Activated B cell treated with CpG ODN at 0.5 μM for 24 hours (primary cell): ENCODE data around the gene SLC36A4. TPM values are rescaled to one million over a fixed set of nuclear protein-coding genes. Genes with fewer than 3 reads are reported as not detected.
"Not testable (repeated sequence)": the region's sequence is repeated elsewhere in the genome, so short reads cannot be mapped to it uniquely, and the experiment has no call there.

Experiments used
- ATAC-seq: fragments of 200-7000 bp; cut with Tn5 transposase; one replicate; pipeline ENCODE4 v1.10.0; 2021; ENCODE audit warnings: low read depth, mild to moderate bottlenecking, moderate library complexity
- CTCF ChIA-PET: fragments of 350-600 bp; sonication (Branson Sonifier 250); formaldehyde crosslinking; loops from one replicate; lab custom pipeline; 2021; ENCODE audit warnings: antibody characterized with exemption; lab: Charles Lee
- POLR2A ChIA-PET: fragments of 350-600 bp; sonication (Branson Sonifier 250); formaldehyde crosslinking; loops from one replicate; lab custom pipeline; 2021; ENCODE audit warnings: antibody characterized with exemption; lab: Charles Lee
- DNase-seq: peaks from one replicate; pipeline ENCODE4 v3.0.0; 2022
- H3K27ac Mint-ChIP-seq: one replicate; pipeline ENCODE4 v1.8.0; 2020; ENCODE audit warnings: mixed read lengths
- H3K27me3 Mint-ChIP-seq: one replicate; pipeline ENCODE4 v1.8.0; 2021; ENCODE audit warnings: mixed read lengths
- H3K36me3 Mint-ChIP-seq: one replicate; pipeline ENCODE4 v1.8.0; 2021; ENCODE audit warnings: low read depth, mixed read lengths
- H3K4me1 Mint-ChIP-seq: one replicate; pipeline ENCODE4 v1.8.0; 2021; ENCODE audit warnings: mixed read lengths
- H3K4me3 Mint-ChIP-seq: one replicate; pipeline ENCODE4 v1.8.0; 2020; ENCODE audit warnings: mild to moderate bottlenecking, mixed read lengths
- H3K9me3 Mint-ChIP-seq: one replicate; pipeline ENCODE4 v1.8.0; 2020; ENCODE audit warnings: mixed read lengths
- intact Hi-C: fragments of 100-400 bp; cut with micrococcal nuclease; formaldehyde crosslinking; loops from one replicate; pipeline ENCODE4 v1.15.1; 2024
- total RNA-seq: library from RNA; stranded (reverse); gene quantifications from 2 replicates; pipeline ENCODE4 v1.2.3, GENCODE V29; 2022
- TF ChIP-seq, protein P1 (sequence below): fragments of 200-600 bp; IDR thresholded peaks from one replicate; pipeline ENCODE4 v1.8.0; 2022; ENCODE audit warnings: antibody characterized with exemption, mild to moderate bottlenecking

SLC36A4 gene
- total RNA-seq, 1 donor from 2014 or later: 17.0 TPM

DNA sequence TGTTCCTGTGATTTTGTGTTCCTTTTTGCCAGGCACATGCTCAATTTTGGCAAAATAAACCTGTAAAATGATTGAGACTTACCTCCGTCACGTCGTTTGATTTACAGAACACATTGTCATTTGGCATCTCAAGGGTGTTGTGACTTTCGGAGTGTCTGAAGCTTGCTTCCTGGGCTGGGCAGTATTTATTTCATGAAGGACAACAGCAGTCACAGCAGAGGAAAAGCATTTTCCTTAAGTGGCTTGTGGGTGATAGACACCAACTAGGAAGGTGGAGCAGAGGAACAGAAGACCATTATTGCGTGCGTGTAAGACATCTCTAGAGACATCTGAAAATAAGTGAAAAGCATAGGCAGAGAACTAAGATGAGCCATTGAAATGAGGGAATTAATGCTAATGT, 80.2 kb downstream of the SLC36A4 start:
- ChIA-PET POLR2A (no interaction called here), CTCF (no interaction called here)
- no peak overlapping the region for H3K27ac Mint-ChIP-seq
- no peaks in the 10 kb centered on the region for H3K9me3 Mint-ChIP-seq
- TF ChIP-seq, protein P1, sequence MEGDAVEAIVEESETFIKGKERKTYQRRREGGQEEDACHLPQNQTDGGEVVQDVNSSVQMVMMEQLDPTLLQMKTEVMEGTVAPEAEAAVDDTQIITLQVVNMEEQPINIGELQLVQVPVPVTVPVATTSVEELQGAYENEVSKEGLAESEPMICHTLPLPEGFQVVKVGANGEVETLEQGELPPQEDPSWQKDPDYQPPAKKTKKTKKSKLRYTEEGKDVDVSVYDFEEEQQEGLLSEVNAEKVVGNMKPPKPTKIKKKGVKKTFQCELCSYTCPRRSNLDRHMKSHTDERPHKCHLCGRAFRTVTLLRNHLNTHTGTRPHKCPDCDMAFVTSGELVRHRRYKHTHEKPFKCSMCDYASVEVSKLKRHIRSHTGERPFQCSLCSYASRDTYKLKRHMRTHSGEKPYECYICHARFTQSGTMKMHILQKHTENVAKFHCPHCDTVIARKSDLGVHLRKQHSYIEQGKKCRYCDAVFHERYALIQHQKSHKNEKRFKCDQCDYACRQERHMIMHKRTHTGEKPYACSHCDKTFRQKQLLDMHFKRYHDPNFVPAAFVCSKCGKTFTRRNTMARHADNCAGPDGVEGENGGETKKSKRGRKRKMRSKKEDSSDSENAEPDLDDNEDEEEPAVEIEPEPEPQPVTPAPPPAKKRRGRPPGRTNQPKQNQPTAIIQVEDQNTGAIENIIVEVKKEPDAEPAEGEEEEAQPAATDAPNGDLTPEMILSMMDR: no peak
- ATAC-seq (no peak), DNase-seq (no peak)
- intact Hi-C loops: no loop called here
- H3K4me1 Mint-ChIP-seq: no peaks in the 10 kb centered on the region
- H3K36me3 Mint-ChIP-seq: no peaks in the 10 kb centered on the region
- peaks cover 19% of the 10 kb centered on the region for H3K27me3 Mint-ChIP-seq
- H3K4me3 Mint-ChIP-seq: no peak overlapping the region

DNA sequence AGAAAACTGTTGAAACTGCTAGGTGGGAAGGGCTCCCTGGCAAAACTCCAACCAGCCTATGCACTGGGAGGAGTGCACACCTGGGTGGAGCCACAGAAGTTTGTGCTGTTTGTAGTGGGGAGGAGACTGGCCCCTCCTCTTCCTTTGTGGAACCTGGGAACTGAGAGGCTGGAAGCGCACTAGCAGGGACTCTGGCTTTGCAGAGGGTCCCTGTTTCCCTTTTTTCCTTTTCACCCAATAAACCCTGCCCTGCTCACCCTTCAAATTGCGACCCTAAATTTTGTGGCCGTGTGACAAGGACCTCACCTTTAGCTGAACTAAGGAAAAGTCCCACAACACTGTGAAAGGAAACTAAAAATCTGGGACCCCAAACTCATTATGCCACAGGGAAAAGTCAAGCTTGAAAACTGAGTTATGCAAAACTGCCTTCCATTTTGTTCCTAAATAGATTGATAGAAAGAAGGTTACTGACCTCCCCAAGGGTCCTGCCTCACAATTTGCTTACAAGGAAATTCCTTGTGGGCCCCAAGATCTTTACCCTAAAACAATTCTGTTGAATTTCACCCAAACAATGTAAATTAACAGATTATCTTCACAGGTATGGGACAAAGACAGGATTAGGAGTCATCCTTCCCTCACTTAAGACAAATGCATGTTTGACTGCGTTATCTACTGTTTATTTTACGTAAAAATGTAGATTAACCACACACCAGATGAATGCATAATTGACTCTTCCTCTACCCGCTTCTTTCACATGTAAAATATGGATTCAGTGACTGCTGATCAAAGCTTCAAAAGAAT, 81.0 kb downstream of the SLC36A4 start:
- H3K4me1 Mint-ChIP-seq: no peaks in the 10 kb centered on the region

DNA sequence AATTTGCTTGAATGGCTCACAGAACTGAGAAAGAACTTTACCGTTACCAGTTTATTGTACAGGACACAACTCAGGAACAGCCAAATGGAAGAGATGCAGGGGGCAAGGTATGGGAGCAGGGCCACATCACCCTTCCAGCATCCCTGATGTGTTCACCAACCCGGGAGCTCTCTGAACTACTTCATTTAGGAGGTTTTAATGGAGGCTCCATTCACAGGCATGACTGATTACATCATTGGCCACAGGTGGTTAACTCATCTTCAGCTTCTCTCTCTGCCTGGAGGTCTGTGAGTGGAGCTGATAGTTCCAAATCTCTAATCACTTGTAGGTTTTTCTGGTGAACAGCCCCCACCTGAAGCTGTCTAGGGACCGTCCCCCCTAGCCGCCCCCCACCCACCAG, 83.5 kb downstream of the SLC36A4 start:
- ChIA-PET POLR2A (no interaction called here), CTCF (no interaction called here)
- peaks cover 16% of the 10 kb centered on the region for H3K27me3 Mint-ChIP-seq
- no peaks in the 10 kb centered on the region for H3K4me1 Mint-ChIP-seq
- intact Hi-C loops: no loop called here
- H3K4me3 Mint-ChIP-seq: no peak overlapping the region
- no peaks in the 10 kb centered on the region for H3K9me3 Mint-ChIP-seq
- TF ChIP-seq, protein P1: no peak
- H3K27ac Mint-ChIP-seq: no peak overlapping the region
- H3K36me3 Mint-ChIP-seq: no peaks in the 10 kb centered on the region
- ATAC-seq (no peak), DNase-seq (no peak)

More for the DNA sequence above, 81.0 kb downstream of the SLC36A4 start:
- intact Hi-C loops: no loop called here
- H3K9me3 Mint-ChIP-seq: no peaks in the 10 kb centered on the region
- POLR2A ChIA-PET: no interaction called here
- CTCF ChIA-PET: no interaction called here
- TF ChIP-seq, protein P1: no peak
- no peak for DNase-seq
- H3K27ac Mint-ChIP-seq: no peak overlapping the region
- ATAC-seq: no peak
- no peaks in the 10 kb centered on the region for H3K36me3 Mint-ChIP-seq
- peaks cover 22% of the 10 kb centered on the region for H3K27me3 Mint-ChIP-seq
- H3K4me3 Mint-ChIP-seq: no peak overlapping the region

DNA sequence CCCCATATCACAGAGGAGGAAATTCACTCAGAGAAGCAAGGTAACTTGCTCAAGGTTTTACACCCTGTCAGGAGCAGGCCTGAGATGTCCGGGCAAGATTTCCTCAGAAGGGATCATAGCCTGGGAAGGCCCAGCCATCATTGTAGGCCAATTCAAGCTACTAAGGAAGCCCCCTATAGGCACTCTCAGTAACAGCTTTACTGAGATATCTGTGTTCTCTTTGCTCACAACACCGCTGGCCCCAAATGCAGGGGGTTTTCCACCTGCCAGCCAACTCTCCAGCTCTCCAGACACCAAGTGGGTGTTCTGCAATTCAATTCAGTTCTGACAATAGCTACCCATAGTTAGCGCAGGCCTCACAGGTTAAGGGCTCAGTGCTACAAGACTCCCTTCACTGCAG, 84.0 kb downstream of the SLC36A4 start:
- no peaks in the 10 kb centered on the region for H3K9me3 Mint-ChIP-seq
- ChIA-PET POLR2A (no interaction called here), CTCF (no interaction called here)
- no peak overlapping the region for H3K4me3 Mint-ChIP-seq
- H3K27me3 Mint-ChIP-seq: peaks cover 12% of the 10 kb centered on the region
- TF ChIP-seq, protein P1: no peak
- intact Hi-C loops: no loop called here
- DNase-seq (no peak), ATAC-seq (no peak)
- no peak overlapping the region for H3K27ac Mint-ChIP-seq
- no peaks in the 10 kb centered on the region for H3K4me1 Mint-ChIP-seq
- no peaks in the 10 kb centered on the region for H3K36me3 Mint-ChIP-seq

DNA sequence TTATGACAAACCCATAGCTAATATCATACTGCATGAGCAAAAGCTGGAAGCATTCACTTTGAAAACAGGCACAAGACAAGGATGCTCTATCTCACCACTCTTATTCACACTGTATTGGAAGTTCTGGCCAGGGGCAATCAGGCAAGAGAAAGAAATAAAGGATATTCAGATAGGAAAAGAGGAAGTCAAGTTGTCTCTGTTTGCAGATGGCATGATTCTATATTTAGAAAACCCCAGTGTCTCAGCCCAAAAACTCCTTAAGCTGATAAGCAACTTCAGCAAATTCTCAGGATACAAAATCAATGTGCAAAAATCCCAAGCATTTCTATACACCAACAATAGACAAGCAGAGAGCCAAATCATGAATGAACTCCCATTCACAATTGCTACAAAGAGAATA, 86.6 kb downstream of the SLC36A4 start:
- H3K36me3 Mint-ChIP-seq, POLR2A ChIA-PET, H3K27ac Mint-ChIP-seq, ATAC-seq, intact Hi-C loops, DNase-seq, H3K4me1 Mint-ChIP-seq, H3K9me3 Mint-ChIP-seq, CTCF ChIA-PET, H3K4me3 Mint-ChIP-seq: not testable (repeated sequence)
- peaks cover 12% of the 10 kb centered on the region for H3K27me3 Mint-ChIP-seq
